Immature natural killer cell (primary cell): ENCODE measurements around the gene MPHOSPH6. TPM values are rescaled to one million over a fixed set of nuclear protein-coding genes. Genes with fewer than 3 reads are reported as not detected.

Source experiments
- polyA plus RNA-seq, 3 donors: library from polyadenylated mRNA; unstranded; fragments of 300-500 nt; fragmentation: Illumina TruSeq; gene quantifications; one replicate each; pipeline ENCODE4 v1.2.3, GENCODE V29; 2021

MPHOSPH6 gene
- polyA plus RNA-seq, 3 donors from 2014 or later: 14.8 to 49.0 (median 16.7) TPM

Other genes starting within 250 kb of the MPHOSPH6 start
- 1 to 10 TPM in 2 of 3 donors, under 1 TPM in 1; 0.13 to 2.1 (median 2.0) TPM for gene SDR42E1, start 158.8 kb downstream of the MPHOSPH6 start, polyA plus RNA-seq
- not detected for gene HSD17B2, start 135.0 kb downstream of the MPHOSPH6 start, polyA plus RNA-seq